GM12872 (cell line): ENCODE results near the gene SMIM45.

Experiments used
- CTCF ChIP-seq: IDR thresholded peaks from 3 replicates; pipeline ENCODE4 v1.5.1; 2011; ENCODE audit warnings: low read depth, mild to moderate bottlenecking, low read length, moderate library complexity; ENCODE audit not compliant: insufficient read depth

Gene SMIM45

GRCh38 chr22:41996826-41997225, 44.9 kb downstream of the SMIM45 start:
- TF ChIP-seq CTCF = no peak

GRCh38 chr22:41998361-41999261, 46.7 kb downstream of the SMIM45 start, which contains the start of gene WBP2NL:
Gene WBP2NL, plus strand, starts transcription at chr22:41998788. Its CDS starts 31 bp downstream, at chr22:41998819.
- no peak for TF ChIP-seq CTCF

GRCh38 chr22:42000466-42000865, 48.5 kb downstream of the SMIM45 start:
- no peak for TF ChIP-seq CTCF

- no peak for TF ChIP-seq CTCF
Measured at GRCh38 chr22:42001121-42001520, 49.2 kb downstream of the SMIM45 start.

- TF ChIP-seq CTCF = no peak
Measured at GRCh38 chr22:42001706-42002105, 49.8 kb downstream of the SMIM45 start.

GRCh38 chr22:42007922-42008321, 56.0 kb downstream of the SMIM45 start:
- TF ChIP-seq CTCF = no peak
